Effector memory CD4-positive, alpha-beta T cell (primary cell): ENCODE data around the gene LRRC18.

Experiments
- DNase-seq, 3 donors: peaks; one replicate each; pipeline ENCODE4 v3.0.0-alpha.2; 2020
- H3K27ac ChIP-seq: 2 replicates; pipeline ENCODE4 v1.7.0; 2013; ENCODE audit warnings: mild to moderate bottlenecking, low read length, moderate library complexity; ENCODE audit not compliant: insufficient read depth, poor library complexity, severe bottlenecking
- H3K27me3 ChIP-seq: replicated peaks from 2 replicates; pipeline ENCODE4 v1.7.0; 2013; ENCODE audit warnings: mild to moderate bottlenecking, low read length; ENCODE audit not compliant: insufficient read depth, control insufficient read depth, poor library complexity, severe bottlenecking
- H3K36me3 ChIP-seq: 2 replicates; pipeline ENCODE4 v1.7.0; 2013; ENCODE audit warnings: mild to moderate bottlenecking, low read length, moderate library complexity; ENCODE audit not compliant: control insufficient read depth, insufficient read depth
- H3K4me1 ChIP-seq: 2 replicates; pipeline ENCODE4 v1.7.0; 2013; ENCODE audit warnings: low read length, mild to moderate bottlenecking; ENCODE audit not compliant: control insufficient read depth, insufficient read depth, poor library complexity, severe bottlenecking
- H3K4me3 ChIP-seq: 2 replicates; pipeline ENCODE4 v1.7.0; 2013; ENCODE audit warnings: low read length, low read depth, mild to moderate bottlenecking; ENCODE audit not compliant: insufficient read depth, poor library complexity, severe bottlenecking
- H3K9me3 ChIP-seq: 2 replicates; pipeline ENCODE4 v1.7.0; 2013; ENCODE audit warnings: mild to moderate bottlenecking, low read length, moderate library complexity; ENCODE audit not compliant: control insufficient read depth

The LRRC18 gene

GRCh38 chr10:48970046-48970445, 30.4 kb upstream of the LRRC18 start:
- no peaks in the 10 kb centered on the region for H3K4me1 ChIP-seq
- H3K4me3 ChIP-seq: no peak overlapping the region
- H3K9me3 ChIP-seq: no peaks in the 10 kb centered on the region
- DNase-seq: no peak
- no peak overlapping the region for H3K27ac ChIP-seq
- H3K36me3 ChIP-seq: no peaks in the 10 kb centered on the region
- no peaks in the 10 kb centered on the region for H3K27me3 ChIP-seq

- no peak overlapping the region for H3K4me3 ChIP-seq
- no peaks in the 10 kb centered on the region for H3K9me3 ChIP-seq
- no peaks in the 10 kb centered on the region for H3K36me3 ChIP-seq
- H3K4me1 ChIP-seq: no peaks in the 10 kb centered on the region
- H3K27ac ChIP-seq: no peak overlapping the region
- no peak for DNase-seq
- H3K27me3 ChIP-seq: no peaks in the 10 kb centered on the region
Observed at GRCh38 chr10:48968036-48968435, 28.4 kb upstream of the LRRC18 start.

GRCh38 chr10:48965460-48965859, 25.8 kb upstream of the LRRC18 start:
- Histone ChIP-seq H3K9me3 (no peaks in the 10 kb centered on the region), H3K4me1 (no peaks in the 10 kb centered on the region), H3K36me3 (no peaks in the 10 kb centered on the region), H3K27ac (no peak overlapping the region), H3K4me3 (no peak overlapping the region), H3K27me3 (no peaks in the 10 kb centered on the region)
- DNase-seq: no peak

- no peak overlapping the region for H3K4me3 ChIP-seq
- DNase-seq: no peak
- H3K27ac ChIP-seq: no peak overlapping the region
- H3K27me3 ChIP-seq: no peaks in the 10 kb centered on the region
- H3K36me3 ChIP-seq: no peaks in the 10 kb centered on the region
- no peaks in the 10 kb centered on the region for H3K9me3 ChIP-seq
- no peaks in the 10 kb centered on the region for H3K4me1 ChIP-seq
Observed at GRCh38 chr10:48964038-48964437, 24.4 kb upstream of the LRRC18 start.

- no peaks in the 10 kb centered on the region for H3K27me3 ChIP-seq
- no peak overlapping the region for H3K4me3 ChIP-seq
- DNase-seq: no peak
- H3K9me3 ChIP-seq: no peaks in the 10 kb centered on the region
- H3K4me1 ChIP-seq: no peaks in the 10 kb centered on the region
- no peak overlapping the region for H3K27ac ChIP-seq
- no peaks in the 10 kb centered on the region for H3K36me3 ChIP-seq
Observed at GRCh38 chr10:48958598-48959190, 19.1 kb upstream of the LRRC18 start.

GRCh38 chr10:48957361-48958151, 17.9 kb upstream of the LRRC18 start:
- no peak overlapping the region for H3K27ac ChIP-seq

GRCh38 chr10:48951707-48952106, 12.1 kb upstream of the LRRC18 start:
- H3K36me3 ChIP-seq: no peaks in the 10 kb centered on the region

More at GRCh38 chr10:48957361-48958151, 17.9 kb upstream of the LRRC18 start:
- Histone ChIP-seq H3K36me3 (no peaks in the 10 kb centered on the region), H3K4me3 (no peak overlapping the region), H3K4me1 (no peaks in the 10 kb centered on the region), H3K27me3 (no peaks in the 10 kb centered on the region), H3K9me3 (no peaks in the 10 kb centered on the region)
- DNase-seq: no peak

GRCh38 chr10:48948470-48949037, 8.9 kb upstream of the LRRC18 start:
- Histone ChIP-seq H3K4me1 (no peaks in the 10 kb centered on the region), H3K4me3 (no peak overlapping the region), H3K27ac (no peak overlapping the region), H3K36me3 (no peaks in the 10 kb centered on the region), H3K9me3 (no peaks in the 10 kb centered on the region), H3K27me3 (no peaks in the 10 kb centered on the region)
- no peak for DNase-seq

More at GRCh38 chr10:48951707-48952106, 12.1 kb upstream of the LRRC18 start:
- no peaks in the 10 kb centered on the region for H3K9me3 ChIP-seq
- H3K27ac ChIP-seq: no peak overlapping the region
- no peak for DNase-seq
- H3K4me3 ChIP-seq: no peak overlapping the region
- H3K27me3 ChIP-seq: no peaks in the 10 kb centered on the region
- H3K4me1 ChIP-seq: no peaks in the 10 kb centered on the region

GRCh38 chr10:48947690-48948469, 8.2 kb upstream of the LRRC18 start:
- Histone ChIP-seq H3K27me3 (no peaks in the 10 kb centered on the region), H3K4me1 (no peaks in the 10 kb centered on the region), H3K36me3 (no peaks in the 10 kb centered on the region), H3K27ac (no peak overlapping the region), H3K4me3 (no peak overlapping the region), H3K9me3 (no peaks in the 10 kb centered on the region)
- no peak for DNase-seq
